ENCODE results near the gene SOCS1.

- TF ChIP-seq, protein P1, sequence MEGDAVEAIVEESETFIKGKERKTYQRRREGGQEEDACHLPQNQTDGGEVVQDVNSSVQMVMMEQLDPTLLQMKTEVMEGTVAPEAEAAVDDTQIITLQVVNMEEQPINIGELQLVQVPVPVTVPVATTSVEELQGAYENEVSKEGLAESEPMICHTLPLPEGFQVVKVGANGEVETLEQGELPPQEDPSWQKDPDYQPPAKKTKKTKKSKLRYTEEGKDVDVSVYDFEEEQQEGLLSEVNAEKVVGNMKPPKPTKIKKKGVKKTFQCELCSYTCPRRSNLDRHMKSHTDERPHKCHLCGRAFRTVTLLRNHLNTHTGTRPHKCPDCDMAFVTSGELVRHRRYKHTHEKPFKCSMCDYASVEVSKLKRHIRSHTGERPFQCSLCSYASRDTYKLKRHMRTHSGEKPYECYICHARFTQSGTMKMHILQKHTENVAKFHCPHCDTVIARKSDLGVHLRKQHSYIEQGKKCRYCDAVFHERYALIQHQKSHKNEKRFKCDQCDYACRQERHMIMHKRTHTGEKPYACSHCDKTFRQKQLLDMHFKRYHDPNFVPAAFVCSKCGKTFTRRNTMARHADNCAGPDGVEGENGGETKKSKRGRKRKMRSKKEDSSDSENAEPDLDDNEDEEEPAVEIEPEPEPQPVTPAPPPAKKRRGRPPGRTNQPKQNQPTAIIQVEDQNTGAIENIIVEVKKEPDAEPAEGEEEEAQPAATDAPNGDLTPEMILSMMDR (IDR thresholded peaks at IDR 0.05) = no peak
- no peak for TF ChIP-seq EZH2 (IDR thresholded peaks at IDR 0.05; ENCODE audit: borderline replicate concordance, insufficient read depth, low read depth, low read length, poor library complexity, severe bottlenecking)
Observed at GRCh38 chr16:11268921-11269375, 12.9 kb upstream of the SOCS1 start, which contains the start of gene TNP2.

Data from B cell (primary cell).